Liver (tissue), 3 donors: ENCODE data around the gene KIF3B.

ENCODE experiments used
- CTCF ChIP-seq: fragments of 150-350 bp; IDR thresholded peaks from 2 replicates; pipeline ENCODE4 v1.5.1; 2017; ENCODE audit warnings: improper control_type of control experiment, low read depth, low read length; ENCODE audit not compliant: missing input control
- GABPA ChIP-seq, 2 donors: IDR thresholded peaks in 1 of 2; conservative IDR thresholded peaks in 1 of 2; 2 replicates each; pipeline ENCODE4 v1.6.1; 2016; ENCODE audit warnings: antibody characterized with exemption in 2 of 2, mild to moderate bottlenecking in 1 of 2, moderate library complexity in 1 of 2
- MAX ChIP-seq: IDR thresholded peaks from 2 replicates; pipeline ENCODE4 v1.6.1; 2016; ENCODE audit warnings: antibody characterized with exemption
- NR2F2 ChIP-seq: IDR thresholded peaks from 2 replicates; pipeline ENCODE4 v1.6.1; 2016; ENCODE audit warnings: antibody characterized with exemption
- RAD21 ChIP-seq, 2 donors: IDR thresholded peaks; 2 replicates each; pipeline ENCODE4 v1.6.1; 2016; ENCODE audit warnings: antibody characterized with exemption in 2 of 2, mild to moderate bottlenecking in 2 of 2
- REST ChIP-seq: IDR thresholded peaks from 2 replicates; pipeline ENCODE4 v1.6.1; 2016; ENCODE audit warnings: antibody characterized with exemption, mild to moderate bottlenecking
- RXRA ChIP-seq, 2 donors: IDR thresholded peaks; 2 replicates each; pipeline ENCODE4 v1.6.1; 2017 to 2018; ENCODE audit warnings: antibody characterized with exemption in 2 of 2, mild to moderate bottlenecking in 1 of 2
- SP1 ChIP-seq: IDR thresholded peaks from 2 replicates; pipeline ENCODE4 v1.6.1; 2018; ENCODE audit warnings: antibody characterized with exemption, mild to moderate bottlenecking
- YY1 ChIP-seq: IDR thresholded peaks from 2 replicates; pipeline ENCODE4 v1.6.1; 2016; ENCODE audit warnings: antibody characterized with exemption, mild to moderate bottlenecking
- donor health status: healthy.
- donor health status: healthy.

- TF ChIP-seq RXRA (IDR thresholded peaks at IDR 0.05) (peak; percentile 93 to 94), NR2F2 (peak; percentile 70), CTCF (no peak), YY1 (peak; percentile 96), MAX (peak; percentile 95), SP1 (peak; percentile 99), REST (peak; percentile 88), RAD21 (IDR thresholded peaks at IDR 0.05) (peak; percentile 50 to 53), GABPA (IDR thresholded peaks at IDR 0.05 in 1 of 2, conservative IDR thresholded peaks at IDR 0.05 in 1 of 2) (peak in 1 of 2 donors; percentile 50)
These were observed 12.4 kb downstream of the KIF3B start for GRCh38 chr20:32289661-32290431.
